Measurements from ENCODE around the gene COLEC11. TPM values are rescaled to one million over a fixed set of nuclear protein-coding genes. Genes with fewer than 3 reads are reported as not detected.
"Not testable (repeated sequence)": the region's sequence is repeated elsewhere in the genome, so short reads cannot be mapped to it uniquely, and the experiment has no call there.

The COLEC11 gene
- polyA plus RNA-seq, 2 of the 4 experiments (the other 2 are of a cell fraction) = 0.30 to 0.97 TPM

DNA sequence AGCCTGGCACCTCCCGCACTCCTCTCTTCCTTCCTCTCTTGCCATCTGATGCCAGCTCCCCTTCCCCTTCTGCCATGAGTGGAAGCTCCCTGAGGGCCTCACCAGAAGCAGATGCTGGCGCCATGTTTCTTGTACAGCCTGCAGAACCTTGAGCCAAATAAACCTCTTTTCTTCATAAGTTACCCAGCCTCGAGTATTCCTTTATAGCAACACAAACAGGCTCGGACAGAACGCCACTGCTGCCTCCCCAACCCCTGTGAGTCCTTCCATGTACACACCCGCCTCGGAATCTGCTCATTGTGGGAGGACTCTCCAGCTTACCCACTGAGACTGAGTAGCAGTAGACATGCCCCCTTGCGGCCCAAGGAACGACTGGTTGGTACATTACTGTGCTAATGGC, 28.1 kb upstream of the COLEC11 start:
- 95% methylated on average over 9 of the region's 9 CpGs for WGBS (ENCODE audit: missing lambda C conversion rate)
- no peak overlapping the region for H3K4me2 ChIP-seq

GRCh38 chr2:3569656-3570055, 25.3 kb upstream of the COLEC11 start:
- POLR2A ChIA-PET = interaction anchor here (1.9 kb wide), 1 partner anchor 12 kb away, joined by 9 read pairs; the partner anchor contains the start of gene RNASEH1
- H3K27ac ChIP-seq; ATAC-seq; DNase-seq (ENCODE audit: low read depth in 1 of 2, low spot score in 1 of 2); H3K4me1 ChIP-seq; H3K9me3 ChIP-seq; H3K4me2 ChIP-seq; H3K4me3 ChIP-seq; CTCF ChIA-PET; FAIRE-seq: not testable (repeated sequence)
- 92% methylated on average over 22 of the region's 23 CpGs for WGBS (ENCODE audit: missing lambda C conversion rate)

More for the DNA sequence above, 28.1 kb upstream of the COLEC11 start:
- DNase-seq (ENCODE audit: low read depth in 1 of 2, low spot score in 1 of 2) (no peak), FAIRE-seq (no peak), ATAC-seq (no peak)
- ChIA-PET CTCF (interaction anchor here (1.3 to 2.2 kb wide), 3 partner anchors 14 to 84 kb away, joined by 3 to 5 read pairs (median 4); no protein-coding TSS in a partner anchor), POLR2A (interaction anchor here (0.6 to 1.2 kb wide), 3 partner anchors 8 to 38 kb away, joined by 3 to 4 read pairs (median 3); no protein-coding TSS in a partner anchor)
- H3K27ac ChIP-seq = no peak overlapping the region
- no peaks in the 10 kb centered on the region for H3K9me3 ChIP-seq
- TF ChIP-seq, protein P1, sequence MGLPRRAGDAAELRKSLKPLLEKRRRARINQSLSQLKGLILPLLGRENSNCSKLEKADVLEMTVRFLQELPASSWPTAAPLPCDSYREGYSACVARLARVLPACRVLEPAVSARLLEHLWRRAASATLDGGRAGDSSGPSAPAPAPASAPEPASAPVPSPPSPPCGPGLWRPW (IDR thresholded peaks at IDR 0.05) = no peak
- no peak for TF ChIP-seq ZFP36 (IDR thresholded peaks at IDR 0.05; ENCODE audit: borderline replicate concordance, partially characterized antibody)
- no peak for TF ChIP-seq ESRRA (IDR thresholded peaks at IDR 0.05; ENCODE audit: borderline replicate concordance, low read length)
- TF ChIP-seq BHLHE40 (IDR thresholded peaks at IDR 0.05; ENCODE audit: low read depth, low read length) = no peak
- no peak for TF ChIP-seq RFX5 (IDR thresholded peaks at IDR 0.05)
- TF ChIP-seq EHF (CRISPR knock-in tag; IDR thresholded peaks at IDR 0.05) = no peak
- TF ChIP-seq POLR2A (IDR thresholded peaks at IDR 0.05; ENCODE audit: low read length) = no peak
- no peak for TF ChIP-seq CEBPB (IDR thresholded peaks at IDR 0.05)
- TF ChIP-seq USF2 (IDR thresholded peaks at IDR 0.05) = no peak
- no peak for TF ChIP-seq E2F6 (IDR thresholded peaks at IDR 0.05; ENCODE audit: borderline replicate concordance, low read depth)
- no peak for TF ChIP-seq CHD2 (IDR thresholded peaks at IDR 0.05; ENCODE audit: low read length, partially characterized antibody)
- TF ChIP-seq ZC3H11A (IDR thresholded peaks at IDR 0.05) = no peak
- TF ChIP-seq, protein P2, sequence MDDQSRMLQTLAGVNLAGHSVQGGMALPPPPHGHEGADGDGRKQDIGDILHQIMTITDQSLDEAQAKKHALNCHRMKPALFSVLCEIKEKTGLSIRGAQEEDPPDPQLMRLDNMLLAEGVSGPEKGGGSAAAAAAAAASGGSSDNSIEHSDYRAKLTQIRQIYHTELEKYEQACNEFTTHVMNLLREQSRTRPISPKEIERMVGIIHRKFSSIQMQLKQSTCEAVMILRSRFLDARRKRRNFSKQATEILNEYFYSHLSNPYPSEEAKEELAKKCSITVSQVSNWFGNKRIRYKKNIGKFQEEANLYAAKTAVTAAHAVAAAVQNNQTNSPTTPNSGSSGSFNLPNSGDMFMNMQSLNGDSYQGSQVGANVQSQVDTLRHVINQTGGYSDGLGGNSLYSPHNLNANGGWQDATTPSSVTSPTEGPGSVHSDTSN (IDR thresholded peaks at IDR 0.05) = no peak
- TF ChIP-seq BCL3 (IDR thresholded peaks at IDR 0.05) = no peak
- no peak for TF ChIP-seq FOSL2 (IDR thresholded peaks at IDR 0.05)
- no peak for TF ChIP-seq FOSL2 (CRISPR knock-in tag; IDR thresholded peaks at IDR 0.05)
- TF ChIP-seq SMC3 (IDR thresholded peaks at IDR 0.05) = no peak
- TF ChIP-seq CHD4 (IDR thresholded peaks at IDR 0.05; ENCODE audit: borderline replicate concordance) = no peak
- no peak for TF ChIP-seq KDM5A (IDR thresholded peaks at IDR 0.05)
- no peak for TF ChIP-seq NPAS2 (CRISPR knock-in tag; IDR thresholded peaks at IDR 0.05; ENCODE audit: borderline replicate concordance)
- no peak overlapping the region for H3K4me3 ChIP-seq
- H3K4me1 ChIP-seq = no peaks in the 10 kb centered on the region

DNA sequence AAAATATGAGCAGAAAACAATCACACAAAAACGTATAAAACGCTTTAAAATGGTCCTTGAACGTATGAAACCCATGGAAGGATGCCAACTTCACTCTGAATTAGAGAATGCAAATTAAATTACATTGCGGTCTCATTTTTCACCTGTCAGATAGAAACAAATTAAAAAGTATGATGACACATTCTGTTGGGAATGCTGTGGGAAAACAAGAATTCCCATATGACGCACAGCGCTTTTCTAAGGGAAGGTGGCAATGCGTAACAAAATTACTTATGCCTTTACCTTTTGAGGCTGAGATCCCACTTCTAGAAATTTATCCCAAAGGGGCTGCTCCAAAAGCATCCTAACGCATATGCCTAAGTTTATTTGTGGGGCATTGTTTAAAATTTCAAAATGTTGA, 23.6 kb upstream of the COLEC11 start:
- H3K4me1 ChIP-seq = peaks cover 8% of the 10 kb centered on the region; the same call in 1 of the 3 replicates
- no peaks in the 10 kb centered on the region for H3K9me3 ChIP-seq
- no peak overlapping the region for H3K4me2 ChIP-seq
- ChIA-PET CTCF (no interaction called here), POLR2A (interaction anchor here (1.9 kb wide), 1 partner anchor 13 kb away, joined by 9 read pairs; the partner anchor contains the start of gene RNASEH1)
- WGBS (ENCODE audit: missing lambda C conversion rate) = 74% methylated on average over 8 of the region's 8 CpGs
- no peak for FAIRE-seq
- H3K27ac ChIP-seq = no peak overlapping the region
- no peak for DNase-seq (ENCODE audit: low read depth in 1 of 2, low spot score in 1 of 2)
- H3K4me3 ChIP-seq = no peak overlapping the region
- ATAC-seq = no peak
- TF ChIP-seq NFE2L2 (conservative IDR thresholded peaks at IDR 0.05; ENCODE audit: low read length) (no peak), ESRRA (IDR thresholded peaks at IDR 0.05; ENCODE audit: borderline replicate concordance, low read length) (no peak), MAZ (IDR thresholded peaks at IDR 0.05; ENCODE audit: borderline replicate concordance, low read depth, low read length) (no peak), TFCP2L1 (CRISPR knock-in tag; IDR thresholded peaks at IDR 0.05) (no peak), CHD4 (IDR thresholded peaks at IDR 0.05; ENCODE audit: borderline replicate concordance) (no peak), ZC3H11A (IDR thresholded peaks at IDR 0.05) (no peak), SREBF2 (IDR thresholded peaks at IDR 0.05) (no peak), EP300 (IDR thresholded peaks at IDR 0.05) (no peak), ZSCAN20 (CRISPR knock-in tag; IDR thresholded peaks at IDR 0.05) (no peak), ZFP36 (IDR thresholded peaks at IDR 0.05; ENCODE audit: borderline replicate concordance, partially characterized antibody) (no peak)
